ENCODE results near the gene EHMT1.

DNA sequence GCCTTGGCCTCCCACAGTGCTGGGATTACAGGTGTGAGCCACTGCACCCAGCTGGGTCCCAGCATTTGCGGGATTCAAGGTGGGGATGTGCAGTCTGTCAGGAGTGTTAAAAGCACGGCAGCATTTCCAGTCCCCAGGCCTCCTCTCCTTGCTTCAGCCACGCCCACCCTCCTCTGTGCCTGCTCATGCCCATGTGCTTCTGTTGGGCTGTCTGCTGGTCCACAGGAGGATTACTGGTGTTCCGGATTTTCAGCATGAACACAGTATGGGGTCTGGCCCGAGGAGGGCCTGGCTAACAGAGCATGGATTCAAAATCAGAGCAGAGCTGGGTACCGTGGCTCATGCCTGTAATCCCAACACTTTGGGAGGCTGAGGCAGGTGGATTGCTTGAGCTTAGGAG, 7.9 kb upstream of the EHMT1 start:
- TF ChIP-seq POLR2AphosphoS5 (IDR thresholded peaks at IDR 0.05) (no peak), POLR2A (IDR thresholded peaks at IDR 0.05) (no peak), EP300 (IDR thresholded peaks at IDR 0.05) (no peak)
- TF ChIP-seq, protein P1, sequence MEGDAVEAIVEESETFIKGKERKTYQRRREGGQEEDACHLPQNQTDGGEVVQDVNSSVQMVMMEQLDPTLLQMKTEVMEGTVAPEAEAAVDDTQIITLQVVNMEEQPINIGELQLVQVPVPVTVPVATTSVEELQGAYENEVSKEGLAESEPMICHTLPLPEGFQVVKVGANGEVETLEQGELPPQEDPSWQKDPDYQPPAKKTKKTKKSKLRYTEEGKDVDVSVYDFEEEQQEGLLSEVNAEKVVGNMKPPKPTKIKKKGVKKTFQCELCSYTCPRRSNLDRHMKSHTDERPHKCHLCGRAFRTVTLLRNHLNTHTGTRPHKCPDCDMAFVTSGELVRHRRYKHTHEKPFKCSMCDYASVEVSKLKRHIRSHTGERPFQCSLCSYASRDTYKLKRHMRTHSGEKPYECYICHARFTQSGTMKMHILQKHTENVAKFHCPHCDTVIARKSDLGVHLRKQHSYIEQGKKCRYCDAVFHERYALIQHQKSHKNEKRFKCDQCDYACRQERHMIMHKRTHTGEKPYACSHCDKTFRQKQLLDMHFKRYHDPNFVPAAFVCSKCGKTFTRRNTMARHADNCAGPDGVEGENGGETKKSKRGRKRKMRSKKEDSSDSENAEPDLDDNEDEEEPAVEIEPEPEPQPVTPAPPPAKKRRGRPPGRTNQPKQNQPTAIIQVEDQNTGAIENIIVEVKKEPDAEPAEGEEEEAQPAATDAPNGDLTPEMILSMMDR (IDR thresholded peaks at IDR 0.05), result no peak
